Activated T-helper 2 cell treated with anti-CD3 and anti-CD28 coated beads, Interferon-gamma antibody, Interleukin-2, Interleukin-4, amounts not matched to agents 10 μg/mL and 5 μg/mL and 100 μg/mL, durations not matched to agents 14 hours and 24 hours and 36 hours (primary cell): ENCODE results near the gene GEMIN2. TPM values are rescaled to one million over a fixed set of nuclear protein-coding genes. Genes with fewer than 3 reads are reported as not detected.
"Not testable (repeated sequence)": the region's sequence is repeated elsewhere in the genome, so short reads cannot be mapped to it uniquely, and the experiment has no call there.

Experiments used
- DNase-seq: peaks from one replicate; pipeline ENCODE4 v3.0.0; 2021; ENCODE audit warnings: low spot score
- H3K27ac Mint-ChIP-seq: one replicate; pipeline ENCODE4 v1.8.0; 2021; ENCODE audit warnings: mixed read lengths
- H3K27me3 Mint-ChIP-seq: one replicate; pipeline ENCODE4 v1.8.0; 2021; ENCODE audit warnings: low read depth, mixed read lengths
- H3K36me3 Mint-ChIP-seq: one replicate; pipeline ENCODE4 v1.8.0; 2021; ENCODE audit warnings: low read depth, mixed read lengths
- H3K4me1 Mint-ChIP-seq: one replicate; pipeline ENCODE4 v1.8.0; 2021; ENCODE audit warnings: low read depth, mixed read lengths
- H3K4me3 Mint-ChIP-seq: one replicate; pipeline ENCODE4 v1.8.0; 2021; ENCODE audit warnings: low read depth, mild to moderate bottlenecking, moderate library complexity, mixed read lengths
- H3K9me3 Mint-ChIP-seq: one replicate; pipeline ENCODE4 v1.8.0; 2021; ENCODE audit warnings: mixed read lengths
- intact Hi-C: fragments of 100-400 bp; cut with micrococcal nuclease; formaldehyde crosslinking; loops from one replicate; pipeline ENCODE4 v1.15.1; 2023
- total RNA-seq: library from RNA; stranded (reverse); gene quantifications from 2 replicates; pipeline ENCODE4 v1.2.3, GENCODE V29; 2022

The GEMIN2 gene
- 22.0 and 22.1 TPM in 2 replicates for total RNA-seq

- Mint-ChIP-seq H3K4me3 (peak within 1 kb of the TSS; percentile 96), H3K27me3 (no peaks in the 10 kb centered on the region)
- intact Hi-C loops, result loop anchor here (1.0 to 5.0 kb wide), 7 partner anchors 11 to 268 kb away; partner anchors contain the start of genes SEC23A and TRAPPC6B
Measured at GRCh38 chr14:39114073-39114838, at the start of gene GEMIN2. TSS of gene GEMIN2 (plus strand) at chr14:39114323. CDS start at chr14:39114339, 16 bp downstream.

GRCh38 chr14:39069169-39069805 is 44.8 kb upstream of the GEMIN2 start:
- H3K9me3 Mint-ChIP-seq, H3K27ac Mint-ChIP-seq, H3K4me3 Mint-ChIP-seq, intact Hi-C loops, H3K4me1 Mint-ChIP-seq, H3K27me3 Mint-ChIP-seq, DNase-seq: not testable (repeated sequence)
- peaks cover 61% of the 10 kb centered on the region for H3K36me3 Mint-ChIP-seq

More at GRCh38 chr14:39114073-39114838, at the start of gene GEMIN2:
- peaks cover 17% of the 10 kb centered on the region for H3K36me3 Mint-ChIP-seq
- peak; percentile 94 for DNase-seq
- H3K9me3 Mint-ChIP-seq, result no peaks in the 10 kb centered on the region
- H3K27ac Mint-ChIP-seq, result peak within 1 kb of the TSS; percentile 96
- H3K4me1 Mint-ChIP-seq, result peaks cover 18% of the 10 kb centered on the region

- Mint-ChIP-seq H3K36me3 (peaks cover 59% of the 10 kb centered on the region), H3K4me3 (no peak overlapping the region), H3K27me3 (no peaks in the 10 kb centered on the region), H3K27ac (no peak overlapping the region), H3K4me1 (no peaks in the 10 kb centered on the region), H3K9me3 (no peaks in the 10 kb centered on the region)
- intact Hi-C loops, result no loop called here
- no peak for DNase-seq
Measured at GRCh38 chr14:39069923-39070322, 44.2 kb upstream of the GEMIN2 start.

- Mint-ChIP-seq H3K27me3 (no peaks in the 10 kb centered on the region), H3K9me3 (no peaks in the 10 kb centered on the region), H3K4me1 (no peaks in the 10 kb centered on the region), H3K36me3 (peaks cover 63% of the 10 kb centered on the region), H3K27ac (no peak overlapping the region), H3K4me3 (no peak overlapping the region)
- intact Hi-C loops, result no loop called here
- no peak for DNase-seq
Measured at GRCh38 chr14:39071096-39071495, 43.0 kb upstream of the GEMIN2 start.

- Mint-ChIP-seq H3K27me3 (no peaks in the 10 kb centered on the region), H3K36me3 (peaks cover 62% of the 10 kb centered on the region), H3K9me3 (no peaks in the 10 kb centered on the region), H3K27ac (no peak overlapping the region), H3K4me1 (no peaks in the 10 kb centered on the region), H3K4me3 (no peak overlapping the region)
- intact Hi-C loops, result no loop called here
- DNase-seq, result no peak
Measured at GRCh38 chr14:39080886-39081285, 33.2 kb upstream of the GEMIN2 start.

- Mint-ChIP-seq H3K27me3 (no peaks in the 10 kb centered on the region), H3K4me1 (peaks cover 4% of the 10 kb centered on the region), H3K27ac (no peak overlapping the region), H3K4me3 (no peak overlapping the region), H3K36me3 (peaks cover 67% of the 10 kb centered on the region), H3K9me3 (no peaks in the 10 kb centered on the region)
- intact Hi-C loops, result no loop called here
- DNase-seq, result no peak
Measured at GRCh38 chr14:39083127-39083526, 31.0 kb upstream of the GEMIN2 start.

GRCh38 chr14:39085933-39086332 is 28.2 kb upstream of the GEMIN2 start:
- no peak overlapping the region for H3K4me3 Mint-ChIP-seq
- H3K27me3 Mint-ChIP-seq, result no peaks in the 10 kb centered on the region
- H3K4me1 Mint-ChIP-seq, result peaks cover 4% of the 10 kb centered on the region
- DNase-seq, result no peak
- peaks cover 72% of the 10 kb centered on the region for H3K36me3 Mint-ChIP-seq
- H3K27ac Mint-ChIP-seq, result no peak overlapping the region
- intact Hi-C loops, result no loop called here
- H3K9me3 Mint-ChIP-seq, result no peaks in the 10 kb centered on the region

GRCh38 chr14:39087493-39087892 is 26.6 kb upstream of the GEMIN2 start:
- Mint-ChIP-seq H3K4me3 (no peak overlapping the region), H3K36me3 (peaks cover 75% of the 10 kb centered on the region), H3K9me3 (no peaks in the 10 kb centered on the region), H3K4me1 (peaks cover 14% of the 10 kb centered on the region), H3K27ac (no peak overlapping the region), H3K27me3 (no peaks in the 10 kb centered on the region)
- intact Hi-C loops, result no loop called here
- DNase-seq, result no peak

- Mint-ChIP-seq H3K4me3 (no peak overlapping the region), H3K27ac (no peak overlapping the region), H3K9me3 (no peaks in the 10 kb centered on the region), H3K36me3 (peaks cover 70% of the 10 kb centered on the region), H3K4me1 (peaks cover 22% of the 10 kb centered on the region), H3K27me3 (no peaks in the 10 kb centered on the region)
- DNase-seq, result no peak
- intact Hi-C loops, result no loop called here
Measured at GRCh38 chr14:39090548-39091111, 23.5 kb upstream of the GEMIN2 start.

GRCh38 chr14:39091716-39092115 is 22.4 kb upstream of the GEMIN2 start:
- H3K36me3 Mint-ChIP-seq, result peaks cover 65% of the 10 kb centered on the region
- no peak overlapping the region for H3K27ac Mint-ChIP-seq
- intact Hi-C loops, result no loop called here
- DNase-seq, result no peak
- no peak overlapping the region for H3K4me3 Mint-ChIP-seq
- no peaks in the 10 kb centered on the region for H3K9me3 Mint-ChIP-seq
- H3K27me3 Mint-ChIP-seq, result no peaks in the 10 kb centered on the region
- peaks cover 22% of the 10 kb centered on the region for H3K4me1 Mint-ChIP-seq

GRCh38 chr14:39094515-39094914 is 19.6 kb upstream of the GEMIN2 start:
- peaks cover 56% of the 10 kb centered on the region for H3K36me3 Mint-ChIP-seq
- DNase-seq, result no peak
- peaks cover 29% of the 10 kb centered on the region for H3K4me1 Mint-ChIP-seq
- H3K4me3 Mint-ChIP-seq, result no peak overlapping the region
- no peaks in the 10 kb centered on the region for H3K9me3 Mint-ChIP-seq
- intact Hi-C loops, result no loop called here
- H3K27me3 Mint-ChIP-seq, result no peaks in the 10 kb centered on the region
- H3K27ac Mint-ChIP-seq, result peak overlapping the region; percentile 77

GRCh38 chr14:39097159-39097558 is 17.0 kb upstream of the GEMIN2 start:
- Mint-ChIP-seq H3K27me3 (no peaks in the 10 kb centered on the region), H3K9me3 (no peaks in the 10 kb centered on the region), H3K4me3 (peak overlapping the region; percentile 51), H3K4me1 (peaks cover 33% of the 10 kb centered on the region), H3K36me3 (peaks cover 40% of the 10 kb centered on the region), H3K27ac (peak overlapping the region; percentile 80)
- intact Hi-C loops, result loop anchor here (2.0 kb wide), 1 partner anchor 18 kb away; the partner anchor contains the start of gene GEMIN2
- no peak for DNase-seq

- not testable (repeated sequence) for H3K27me3 Mint-ChIP-seq, H3K27ac Mint-ChIP-seq
Measured at GRCh38 chr14:39099215-39099614, 14.9 kb upstream of the GEMIN2 start.

More at GRCh38 chr14:39099215-39099614, 14.9 kb upstream of the GEMIN2 start:
- DNase-seq, H3K9me3 Mint-ChIP-seq, H3K4me3 Mint-ChIP-seq, intact Hi-C loops: not testable (repeated sequence)
- Mint-ChIP-seq H3K36me3 (peaks cover 35% of the 10 kb centered on the region), H3K4me1 (peaks cover 40% of the 10 kb centered on the region)
